ENCODE results near the gene BCL11B. TPM values are rescaled to one million over a fixed set of nuclear protein-coding genes. Genes with fewer than 3 reads are reported as not detected.

BCL11B gene
- total RNA-seq, 2 experiments from 2014 or later: 48.9 to 49.1 TPM

GRCh38 chr14:99265571-99265970 lies 6.4 kb downstream of the BCL11B start:
- H3K9me3 Mint-ChIP-seq: no peaks in the 10 kb centered on the region
- H3K36me3 Mint-ChIP-seq: peaks cover 61% of the 10 kb centered on the region
- peak overlapping the region; percentile 100 for H3K27ac Mint-ChIP-seq
- ChIA-PET CTCF (interaction anchor here (0.7 to 10.4 kb wide), 23 partner anchors 17 to 1288 kb away, joined by 3 to 130 read pairs (median 8); no protein-coding TSS in a partner anchor), POLR2A (interaction anchor here (0.7 to 19.8 kb wide), 11 partner anchors 8 to 1288 kb away, joined by 3 to 425 read pairs (median 7); no protein-coding TSS in a partner anchor)
- no peaks in the 10 kb centered on the region for H3K27me3 Mint-ChIP-seq
- no peak for DNase-seq
- peaks cover 60% of the 10 kb centered on the region for H3K4me1 Mint-ChIP-seq (ENCODE audit: low read depth)
- intact Hi-C loops (cut with micrococcal nuclease): loop anchor here (5.0 to 10.0 kb wide), 5 partner anchors 283 to 1808 kb away; partner anchors contain the start of gene EVL
- H3K4me3 Mint-ChIP-seq: peak overlapping the region; percentile 96

DNA sequence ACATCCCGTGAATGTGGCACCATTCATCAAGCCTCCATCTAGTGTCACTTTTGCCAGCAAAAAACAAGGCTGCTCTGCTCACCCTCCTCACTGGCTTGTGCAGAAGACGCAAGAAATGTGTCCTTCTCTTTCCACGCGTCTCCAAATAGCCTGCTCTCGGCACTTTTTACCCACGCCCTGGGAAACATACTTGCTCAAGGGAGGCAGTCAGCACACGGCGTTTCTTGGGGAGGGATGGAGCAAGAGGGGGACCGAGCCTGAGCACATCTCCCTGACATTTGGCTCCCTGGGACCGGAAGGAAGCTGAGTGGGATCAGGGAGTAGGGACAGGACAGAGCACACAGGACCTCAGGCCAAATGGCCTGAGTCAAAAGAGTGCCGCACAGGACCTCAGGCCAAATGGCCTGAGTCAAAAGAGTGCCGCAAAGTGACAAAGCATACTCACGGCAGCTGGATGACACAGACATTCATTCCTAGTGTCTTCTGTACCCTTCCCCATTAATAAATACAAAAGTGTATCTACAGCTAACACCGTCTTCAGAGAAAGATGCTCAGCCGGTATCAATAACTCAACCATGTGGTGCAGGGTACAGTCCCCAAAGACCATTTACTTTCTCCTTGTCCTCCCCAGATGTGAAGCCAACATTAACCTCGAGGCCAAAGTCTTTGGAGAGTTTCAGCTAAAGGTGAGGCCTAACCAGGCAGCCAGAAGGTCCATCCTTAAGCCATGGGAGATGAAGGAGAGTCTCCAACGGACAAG lies 7.1 kb downstream of the BCL11B start:
- H3K9me3 Mint-ChIP-seq: no peaks in the 10 kb centered on the region
- ChIA-PET CTCF (interaction anchor here (0.6 to 10.4 kb wide), 16 partner anchors 16 to 1127 kb away, joined by 3 to 130 read pairs (median 8); no protein-coding TSS in a partner anchor), POLR2A (interaction anchor here (0.7 to 19.8 kb wide), 12 partner anchors 8 to 1288 kb away, joined by 3 to 425 read pairs (median 4); no protein-coding TSS in a partner anchor)
- H3K4me3 Mint-ChIP-seq: peak overlapping the region; percentile 96
- peak overlapping the region; percentile 100 for H3K27ac Mint-ChIP-seq
- H3K4me1 Mint-ChIP-seq (ENCODE audit: low read depth): peaks cover 63% of the 10 kb centered on the region
- peak; percentile 47 for DNase-seq
- H3K36me3 Mint-ChIP-seq: peaks cover 60% of the 10 kb centered on the region
- no peaks in the 10 kb centered on the region for H3K27me3 Mint-ChIP-seq
- intact Hi-C loops (cut with micrococcal nuclease): loop anchor here (5.0 to 10.0 kb wide), 5 partner anchors 283 to 1808 kb away; partner anchors contain the start of gene EVL

DNA sequence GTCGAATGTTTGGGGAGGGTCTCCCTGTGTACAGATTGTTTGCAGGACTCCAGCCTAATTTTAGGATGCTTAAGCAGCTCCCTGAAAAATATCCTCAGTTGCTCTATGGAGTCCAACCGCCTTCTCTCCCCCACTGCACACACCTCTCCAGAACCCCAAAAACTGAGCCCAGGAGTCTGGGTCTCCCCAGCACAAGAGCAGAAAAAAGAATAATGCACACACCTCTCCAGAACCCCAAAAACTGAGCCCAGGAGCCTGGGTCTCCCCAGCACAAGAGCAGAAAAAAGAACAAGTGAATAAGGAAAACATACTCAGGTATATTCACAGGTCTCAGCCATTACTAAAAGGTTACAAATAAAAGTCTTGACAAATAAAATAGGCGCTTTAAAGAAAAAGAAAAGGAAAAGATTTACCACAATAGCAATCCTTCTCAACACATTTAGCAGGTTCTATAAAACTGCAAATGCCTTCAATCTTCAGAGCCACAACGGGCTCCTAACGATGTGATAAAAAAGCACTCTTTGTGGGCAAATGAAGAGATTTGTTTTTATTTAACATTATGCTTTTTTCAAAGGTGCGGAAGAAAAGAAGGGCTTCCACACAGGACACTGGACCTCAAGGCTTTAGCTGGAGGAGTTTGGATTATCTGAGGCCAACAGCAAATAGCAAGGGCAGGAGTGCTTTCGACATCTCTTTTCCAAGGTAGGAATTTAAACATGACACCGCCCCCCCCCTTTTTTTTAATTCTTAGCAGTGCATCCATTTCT lies 8.2 kb downstream of the BCL11B start:
- Mint-ChIP-seq H3K9me3 (no peaks in the 10 kb centered on the region), H3K27ac (peak overlapping the region; percentile 100), H3K4me1 (ENCODE audit: low read depth) (peaks cover 74% of the 10 kb centered on the region), H3K4me3 (peak overlapping the region; percentile 96), H3K36me3 (peaks cover 61% of the 10 kb centered on the region), H3K27me3 (no peaks in the 10 kb centered on the region)
- ChIA-PET POLR2A (interaction anchor here (1.1 to 19.8 kb wide), 4 partner anchors 7 to 72 kb away, joined by 3 to 425 read pairs (median 26); partner anchors contain the start of gene BCL11B), CTCF (interaction anchor here (0.6 to 10.4 kb wide), 6 partner anchors 22 to 1286 kb away, joined by 3 to 130 read pairs (median 25); no protein-coding TSS in a partner anchor)
- peak; percentile 8 for DNase-seq
- intact Hi-C loops (cut with micrococcal nuclease): loop anchor here (10.0 kb wide), 1 partner anchor 801 kb away; the partner anchor contains the start of gene EVL

DNA sequence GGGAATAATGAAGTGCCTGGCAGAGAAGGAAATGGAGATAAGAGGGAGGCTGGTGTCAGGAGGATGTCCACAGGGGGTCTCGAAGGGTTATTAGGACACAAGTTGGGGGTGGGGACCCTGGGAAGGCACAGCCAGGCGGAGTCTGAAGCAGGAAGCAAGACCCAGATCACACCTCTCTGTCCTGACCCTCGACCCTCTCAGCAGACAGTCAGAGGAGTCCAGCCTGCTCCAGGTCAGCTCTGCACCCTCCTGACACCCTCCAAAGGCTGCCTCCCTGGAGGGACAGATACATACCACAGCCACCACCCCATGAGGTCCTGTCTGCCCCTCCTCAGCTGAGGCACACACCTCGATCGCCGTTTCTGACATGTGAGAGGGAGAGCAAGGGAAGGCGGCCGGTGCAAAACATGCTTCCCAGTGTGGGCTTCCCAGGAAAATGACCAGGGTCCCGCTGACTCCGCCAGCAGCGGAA lies 9.0 kb downstream of the BCL11B start:
- CTCF ChIA-PET: interaction anchor here (0.7 to 10.4 kb wide), 5 partner anchors 9 to 71 kb away, joined by 3 to 130 read pairs (median 21); partner anchors contain the start of gene BCL11B
- peak overlapping the region; percentile 100 for H3K27ac Mint-ChIP-seq
- intact Hi-C loops (cut with micrococcal nuclease): loop anchor here (1.0 to 10.0 kb wide), 4 partner anchors 9 to 802 kb away; partner anchors contain the start of genes BCL11B and EVL
- POLR2A ChIA-PET: interaction anchor here (0.6 to 19.8 kb wide), 11 partner anchors 8 to 1087 kb away, joined by 3 to 425 read pairs (median 3); partner anchors contain the start of gene BCL11B
- H3K9me3 Mint-ChIP-seq: no peaks in the 10 kb centered on the region
- peak overlapping the region; percentile 96 for H3K4me3 Mint-ChIP-seq
- H3K36me3 Mint-ChIP-seq: peaks cover 58% of the 10 kb centered on the region
- peak; percentile 33 for DNase-seq
- peaks cover 80% of the 10 kb centered on the region for H3K4me1 Mint-ChIP-seq (ENCODE audit: low read depth)
- H3K27me3 Mint-ChIP-seq: no peaks in the 10 kb centered on the region

DNA sequence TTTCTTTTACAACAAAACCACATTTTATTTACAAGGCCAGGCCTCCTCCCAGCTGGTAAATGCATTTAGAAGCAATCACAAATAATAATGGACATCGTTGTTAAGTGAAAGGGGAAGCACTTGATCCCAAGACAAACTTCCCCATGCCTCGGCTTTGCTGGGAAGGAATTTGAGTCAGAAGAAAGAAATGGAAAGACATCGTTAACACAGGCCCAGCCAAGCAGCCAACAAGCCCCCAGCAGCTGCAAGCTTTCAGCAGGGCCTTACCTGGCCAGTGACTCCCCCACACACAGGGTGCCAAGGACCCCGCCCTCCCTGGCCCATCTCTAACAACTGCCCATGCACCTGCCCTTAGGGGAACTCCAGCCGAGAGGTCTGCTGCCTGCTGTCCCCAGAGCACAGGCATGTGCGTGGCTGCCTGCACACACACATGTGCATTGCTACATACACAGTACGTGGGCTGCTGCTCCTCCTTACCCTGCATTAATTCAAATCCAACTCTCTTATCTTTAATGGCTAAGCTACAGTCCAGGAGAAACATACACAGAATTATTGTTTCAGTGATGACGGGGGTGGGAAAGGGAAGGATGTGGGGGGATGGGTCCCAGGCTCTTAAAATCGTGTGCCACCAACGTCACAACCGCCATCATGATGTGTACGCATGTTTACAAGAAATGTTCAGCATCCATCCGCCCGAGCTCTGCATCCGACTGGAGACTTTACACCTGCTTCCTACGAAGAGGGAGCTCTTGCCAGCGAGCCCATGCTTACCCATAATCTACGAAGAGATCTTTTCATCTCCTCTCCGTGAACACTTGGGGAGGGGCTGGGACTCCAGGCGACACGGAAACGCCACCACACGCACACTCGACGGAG lies 9.8 kb downstream of the BCL11B start:
- Mint-ChIP-seq H3K9me3 (no peaks in the 10 kb centered on the region), H3K4me1 (ENCODE audit: low read depth) (peaks cover 82% of the 10 kb centered on the region), H3K27me3 (no peaks in the 10 kb centered on the region), H3K4me3 (peak overlapping the region; percentile 96), H3K36me3 (peaks cover 63% of the 10 kb centered on the region), H3K27ac (peak overlapping the region; percentile 100)
- CTCF ChIA-PET: interaction anchor here (0.7 to 10.4 kb wide), 12 partner anchors 9 to 1284 kb away, joined by 3 to 130 read pairs (median 6); partner anchors contain the start of gene BCL11B
- intact Hi-C loops (cut with micrococcal nuclease): loop anchor here (1.0 to 10.0 kb wide), 4 partner anchors 9 to 803 kb away; partner anchors contain the start of genes BCL11B and EVL
- DNase-seq: peak; percentile 89
- POLR2A ChIA-PET: interaction anchor here (0.6 to 19.8 kb wide), 15 partner anchors 8 to 1284 kb away, joined by 3 to 425 read pairs (median 3); partner anchors contain the start of gene BCL11B

DNA sequence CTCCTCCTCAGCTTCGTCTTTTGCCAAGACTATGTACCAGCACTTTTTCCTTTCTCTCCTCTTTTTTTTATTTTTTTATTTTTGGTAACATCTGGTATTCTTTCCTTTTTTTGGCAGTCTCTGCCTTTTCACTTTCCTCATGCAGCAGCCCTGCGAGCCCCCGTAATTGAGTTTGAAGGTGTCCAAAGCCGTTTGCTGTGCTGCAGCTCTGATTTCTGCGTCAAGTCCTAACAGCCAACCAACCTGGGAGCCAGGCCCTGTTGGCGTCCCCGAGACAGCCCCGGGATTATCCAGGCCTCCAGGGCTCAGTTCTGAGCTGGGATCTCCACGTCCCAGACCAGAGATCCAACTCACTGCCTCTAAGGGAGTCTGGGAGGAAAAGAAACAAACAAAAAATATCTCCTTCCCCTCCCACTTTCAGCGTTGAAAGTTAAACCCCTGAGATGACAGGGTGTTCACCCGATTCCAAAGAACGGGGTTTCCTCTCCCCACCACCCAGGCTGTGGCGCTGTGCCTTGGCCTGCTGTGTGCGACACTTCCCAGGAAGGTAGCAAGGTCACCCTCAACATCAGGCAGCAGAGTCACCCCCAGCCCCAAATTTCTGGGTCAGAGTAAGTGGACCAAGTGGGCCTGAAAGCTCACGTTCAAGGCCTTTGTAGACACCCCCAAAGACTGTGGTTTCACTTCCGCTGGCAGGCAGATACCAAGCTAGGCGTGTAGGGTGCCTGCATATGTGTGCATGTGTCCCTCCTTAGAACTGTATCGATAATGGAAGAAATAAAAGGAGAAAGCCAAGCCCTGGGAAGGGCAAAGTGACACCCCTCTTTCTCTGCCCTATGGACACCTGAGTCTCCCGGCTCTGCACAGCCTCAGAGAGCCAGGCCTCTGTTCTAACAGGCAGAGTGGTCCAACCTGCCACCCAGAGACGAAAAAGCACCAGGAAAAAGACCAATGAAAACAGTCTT lies 11.1 kb downstream of the BCL11B start:
- CTCF ChIA-PET: interaction anchor here (0.6 to 10.4 kb wide), 14 partner anchors 11 to 1283 kb away, joined by 3 to 130 read pairs (median 7); partner anchors contain the start of gene BCL11B
- H3K4me3 Mint-ChIP-seq: peak overlapping the region; percentile 96
- intact Hi-C loops (cut with micrococcal nuclease): loop anchor here (1.0 to 10.0 kb wide), 2 partner anchors 7 to 804 kb away; partner anchors contain the start of gene EVL

GRCh38 chr14:99260116-99260515 lies 11.9 kb downstream of the BCL11B start:
- H3K9me3 Mint-ChIP-seq: no peaks in the 10 kb centered on the region
- no peaks in the 10 kb centered on the region for H3K27me3 Mint-ChIP-seq
- H3K4me1 Mint-ChIP-seq (ENCODE audit: low read depth): peaks cover 87% of the 10 kb centered on the region
- peak overlapping the region; percentile 96 for H3K4me3 Mint-ChIP-seq
- POLR2A ChIA-PET: interaction anchor here (0.6 to 19.8 kb wide), 7 partner anchors 8 to 1119 kb away, joined by 3 to 425 read pairs (median 4); partner anchors contain the start of gene BCL11B
- H3K27ac Mint-ChIP-seq: peak overlapping the region; percentile 100
- intact Hi-C loops (cut with micrococcal nuclease): loop anchor here (1.0 to 10.0 kb wide), 2 partner anchors 8 to 805 kb away; partner anchors contain the start of gene EVL
- DNase-seq: peak; percentile 8
- CTCF ChIA-PET: interaction anchor here (0.6 to 10.4 kb wide), 10 partner anchors 10 to 68 kb away, joined by 3 to 130 read pairs (median 8); partner anchors contain the start of gene BCL11B
- H3K36me3 Mint-ChIP-seq: peaks cover 71% of the 10 kb centered on the region

More for the DNA sequence above, 11.1 kb downstream of the BCL11B start:
- no peaks in the 10 kb centered on the region for H3K9me3 Mint-ChIP-seq
- H3K27me3 Mint-ChIP-seq: no peaks in the 10 kb centered on the region
- peak overlapping the region; percentile 100 for H3K27ac Mint-ChIP-seq
- POLR2A ChIA-PET: interaction anchor here (0.6 to 19.8 kb wide), 7 partner anchors 9 to 1119 kb away, joined by 3 to 425 read pairs (median 4); partner anchors contain the start of gene BCL11B
- H3K4me1 Mint-ChIP-seq (ENCODE audit: low read depth): peaks cover 85% of the 10 kb centered on the region
- DNase-seq: peak; percentile 71
- H3K36me3 Mint-ChIP-seq: peaks cover 69% of the 10 kb centered on the region

DNA sequence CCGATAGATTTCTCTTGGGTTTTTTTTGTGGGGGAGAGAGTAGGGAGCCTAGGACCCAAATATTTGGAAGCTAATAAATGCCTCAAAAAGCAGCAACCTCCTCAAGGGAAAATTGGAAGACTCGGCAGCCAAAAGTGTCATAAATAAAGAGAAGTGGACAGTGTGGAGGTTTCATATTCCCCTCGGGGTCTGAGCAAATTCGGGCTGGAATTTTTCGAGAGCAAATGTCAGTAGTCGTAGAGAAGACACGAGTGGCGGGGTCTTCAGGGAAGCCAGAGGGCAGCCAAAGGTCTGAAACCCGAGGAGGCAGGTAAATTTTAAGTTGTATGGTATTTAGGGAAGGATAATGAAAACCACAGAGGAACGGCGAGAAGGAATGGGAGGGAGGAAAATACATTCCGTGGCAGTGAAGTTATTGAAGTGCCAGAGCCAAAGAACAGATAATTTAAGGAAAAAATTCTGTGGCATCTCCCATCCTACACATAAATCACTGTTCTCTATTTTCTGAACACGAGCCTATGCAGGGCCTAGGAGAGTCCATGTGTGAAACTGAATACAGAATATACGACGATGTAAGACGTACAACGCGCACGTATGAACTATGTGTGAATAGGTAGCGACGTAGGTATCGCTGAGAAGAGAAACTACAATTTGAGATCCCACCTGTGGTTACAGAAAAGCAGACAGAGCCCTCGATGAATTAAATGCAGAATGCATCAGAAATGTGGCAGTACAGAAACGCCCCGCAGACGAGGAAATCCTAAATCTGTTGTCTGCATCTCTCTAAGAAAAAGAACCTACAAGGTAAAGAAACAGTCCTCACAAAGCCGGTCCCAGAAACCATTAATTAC lies 12.9 kb downstream of the BCL11B start:
- ChIA-PET POLR2A (interaction anchor here (0.6 to 19.8 kb wide), 3 partner anchors 11 to 69 kb away, joined by 3 to 425 read pairs (median 50); partner anchors contain the start of gene BCL11B), CTCF (interaction anchor here (1.2 to 10.4 kb wide), 5 partner anchors 14 to 67 kb away, joined by 3 to 130 read pairs (median 10); no protein-coding TSS in a partner anchor)
- Mint-ChIP-seq H3K4me1 (ENCODE audit: low read depth) (peaks cover 84% of the 10 kb centered on the region), H3K4me3 (peak overlapping the region; percentile 96), H3K27ac (peak overlapping the region; percentile 100), H3K27me3 (no peaks in the 10 kb centered on the region), H3K36me3 (peaks cover 67% of the 10 kb centered on the region), H3K9me3 (no peaks in the 10 kb centered on the region)
- peak; percentile 49 for DNase-seq
- intact Hi-C loops (cut with micrococcal nuclease): loop anchor here (1.0 to 10.0 kb wide), 2 partner anchors 10 to 1116 kb away; partner anchors contain the start of gene WDR25

All from activated CD4-positive, alpha-beta memory T cell treated with anti-CD3 and anti-CD28 coated beads for 36 hours (primary cell).